GM12801 (cell line): Measurements from ENCODE around the gene CHCHD10.

ENCODE experiments used
- CTCF ChIP-seq: IDR thresholded peaks from one replicate; pipeline ENCODE4 v1.5.1; 2011; ENCODE audit warnings: control low read depth; ENCODE audit not compliant: insufficient read length; ENCODE audit errors: extremely low read depth

CHCHD10 gene

GRCh38 chr22:23751441-23751996, 16.3 kb downstream of the CHCHD10 start:
- no peak for TF ChIP-seq CTCF

GRCh38 chr22:23750714-23751440, 16.9 kb downstream of the CHCHD10 start, which contains the start of gene ZNF70:
ZNF70 (minus strand) TSS chr22:23751112; CDS start chr22:23745140, 5,972 bp downstream.
- no peak for TF ChIP-seq CTCF

GRCh38 chr22:23750367-23750713, 17.4 kb downstream of the CHCHD10 start:
- no peak for TF ChIP-seq CTCF

DNA sequence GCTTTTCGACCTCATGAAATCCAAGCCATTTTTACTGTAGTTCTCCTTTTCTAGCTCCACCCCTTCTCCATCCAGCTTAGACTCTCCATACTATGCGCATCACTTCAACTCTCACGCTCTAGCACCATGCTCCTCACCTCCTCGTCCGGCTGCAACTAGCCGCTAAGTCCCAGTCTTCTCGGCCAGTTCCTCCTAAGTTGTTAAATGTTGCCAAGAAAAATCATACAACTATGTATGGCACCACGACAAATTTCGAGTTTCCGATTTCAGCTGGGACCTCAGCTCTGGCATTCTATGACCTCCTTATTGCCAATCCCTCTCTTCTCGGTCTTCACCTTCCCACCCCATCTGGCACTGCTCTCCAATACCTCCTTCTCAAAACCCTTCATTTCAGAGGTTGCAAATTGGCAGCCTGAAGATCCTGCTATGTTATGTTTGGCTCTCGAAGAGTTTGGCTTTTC, 17.9 kb downstream of the CHCHD10 start:
- no peak for TF ChIP-seq CTCF

- TF ChIP-seq CTCF = no peak
These were observed 22.0 kb downstream of the CHCHD10 start for GRCh38 chr22:23745791-23746190.

DNA sequence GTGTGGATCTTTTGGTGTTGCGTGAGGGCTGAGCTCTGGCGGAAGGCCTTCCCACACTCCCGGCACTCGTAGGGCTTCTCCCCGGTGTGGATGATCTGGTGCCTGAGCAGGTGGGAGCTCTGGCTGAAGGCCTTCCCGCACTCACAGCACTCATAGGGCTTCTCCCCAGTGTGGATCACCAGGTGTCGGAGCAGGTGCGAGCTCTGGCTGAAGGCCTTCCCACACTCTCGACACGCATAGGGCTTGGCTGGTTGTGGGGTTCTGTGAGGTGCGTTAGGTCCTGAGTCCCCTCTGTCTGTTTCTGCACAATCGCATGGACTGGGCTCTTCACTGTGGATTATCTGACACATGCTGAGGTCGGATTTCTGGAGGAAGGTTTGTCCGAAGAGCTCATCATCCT, 23.3 kb downstream of the CHCHD10 start:
- TF ChIP-seq CTCF = no peak

DNA sequence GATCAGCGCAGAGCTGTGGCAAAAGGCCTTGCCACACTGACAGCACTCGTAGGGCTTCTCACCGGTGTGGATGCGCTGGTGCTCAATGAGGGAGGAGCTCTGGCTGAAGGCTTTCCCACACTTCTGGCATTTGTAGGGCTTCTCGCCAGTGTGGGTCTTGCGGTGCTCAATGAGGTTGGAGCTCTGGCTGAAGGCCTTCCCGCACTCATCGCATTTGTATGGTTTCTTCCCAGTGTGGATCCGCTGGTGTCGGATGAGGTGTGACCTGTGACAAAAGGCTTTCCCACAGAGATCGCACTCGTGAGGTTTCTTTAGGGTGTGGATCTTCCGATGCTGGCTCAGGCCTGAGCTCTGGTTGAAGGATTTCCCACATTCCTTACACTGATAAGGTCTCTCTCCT, 23.8 kb downstream of the CHCHD10 start:
- no peak for TF ChIP-seq CTCF
